GM13976 (cell line): ENCODE measurements around the gene AEN.

Source experiments
- DNase-seq: peaks from one replicate; pipeline ENCODE4 v3.0.0; 2012; ENCODE audit warnings: low spot score
- CTCF ChIP-seq: IDR thresholded peaks from 2 replicates; pipeline ENCODE4 v1.5.1; 2012; ENCODE audit warnings: borderline replicate concordance, mild to moderate bottlenecking; ENCODE audit not compliant: insufficient read depth; ENCODE audit errors: extremely low read depth, missing control alignments, control extremely low read depth
- in situ Hi-C: fragments of 300-500 bp; cut with MboI; formaldehyde crosslinking; loops from one replicate; pipeline ENCODE4 v1.12.0; 2022; ENCODE audit warnings: low sequenced_read_pairs, mixed read lengths, inconsistent platforms; ENCODE audit not compliant: unreplicated experiment

The AEN gene

GRCh38 chr15:88645171-88646087 lies 24.3 kb downstream of the AEN start:
- in situ Hi-C loops: no loop called here
- TF ChIP-seq CTCF: no peak
- no peak for DNase-seq

GRCh38 chr15:88646088-88646405 lies 24.9 kb downstream of the AEN start:
- in situ Hi-C loops: no loop called here
- no peak for DNase-seq
- no peak for TF ChIP-seq CTCF

GRCh38 chr15:88646951-88647350 lies 25.8 kb downstream of the AEN start:
- in situ Hi-C loops: no loop called here
- no peak for TF ChIP-seq CTCF
- DNase-seq: no peak

GRCh38 chr15:88647351-88648105 lies 26.4 kb downstream of the AEN start:
- DNase-seq: no peak
- no peak for TF ChIP-seq CTCF

GRCh38 chr15:88648357-88649214 lies 27.4 kb downstream of the AEN start:
- in situ Hi-C loops: no loop called here
- no peak for DNase-seq

More at GRCh38 chr15:88647351-88648105, 26.4 kb downstream of the AEN start:
- in situ Hi-C loops: no loop called here

More at GRCh38 chr15:88648357-88649214, 27.4 kb downstream of the AEN start:
- TF ChIP-seq CTCF: no peak
